CD1c-positive myeloid dendritic cell (primary cell): ENCODE measurements around the gene TAT.
"Not testable (repeated sequence)": the region's sequence is repeated elsewhere in the genome, so short reads cannot be mapped to it uniquely, and the experiment has no call there.

Experiments
- DNase-seq: peaks from one replicate; pipeline ENCODE4 v3.0.0-alpha.2; 2016; ENCODE audit errors: extremely low spot score

The TAT gene

DNA sequence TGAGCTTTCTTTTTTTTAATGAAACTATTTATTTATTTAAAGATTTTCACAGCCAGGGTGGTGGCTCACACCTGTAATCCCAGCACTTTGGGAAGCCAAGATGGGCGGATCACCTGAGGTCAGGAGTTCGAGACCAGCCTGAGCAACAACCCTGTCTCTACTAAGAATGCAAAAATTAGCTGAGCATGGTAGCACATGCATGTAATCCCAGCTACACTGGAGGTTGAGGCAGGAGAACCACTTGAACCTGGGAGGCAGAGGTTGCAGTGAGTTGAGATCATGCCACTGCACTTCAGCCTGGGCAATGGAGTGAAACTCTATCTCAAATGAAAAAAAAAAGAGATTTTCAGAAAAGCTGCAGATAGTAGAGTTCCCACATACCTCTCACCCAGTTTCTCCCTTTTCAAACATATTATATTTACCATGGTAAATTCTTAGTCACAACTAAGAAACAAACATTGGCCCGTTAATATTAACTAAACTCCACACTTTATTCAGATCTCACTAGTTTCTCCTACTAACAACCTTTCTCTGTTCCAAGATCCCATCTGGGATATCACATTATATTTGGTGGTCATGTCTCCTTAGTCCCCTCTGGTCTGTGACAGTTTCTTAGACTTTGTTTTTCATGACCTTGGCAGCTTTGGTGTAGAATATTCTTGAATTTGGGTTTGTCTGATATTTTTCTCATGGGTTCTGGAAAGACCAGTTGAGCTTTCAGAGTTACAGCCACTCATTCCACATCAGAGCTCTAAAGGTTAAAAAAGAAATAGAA lies 7.8 kb upstream of the TAT start:
- DNase-seq, result no peak

DNA sequence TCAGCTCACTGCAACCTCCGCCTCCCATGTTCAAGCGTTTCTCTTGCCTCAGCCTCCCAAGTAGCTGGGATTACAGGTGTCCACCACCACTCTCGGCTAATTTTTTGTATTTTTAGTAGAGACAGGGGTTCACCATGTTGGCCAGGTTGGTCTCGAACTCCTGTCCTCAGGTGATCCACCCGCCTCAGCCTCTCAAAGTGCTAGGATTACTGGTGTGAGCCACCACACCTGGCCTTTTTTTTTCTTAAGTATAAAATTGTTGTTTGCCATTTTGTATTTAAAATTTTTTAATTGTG lies 5.6 kb upstream of the TAT start:
- not testable (repeated sequence) for DNase-seq

DNA sequence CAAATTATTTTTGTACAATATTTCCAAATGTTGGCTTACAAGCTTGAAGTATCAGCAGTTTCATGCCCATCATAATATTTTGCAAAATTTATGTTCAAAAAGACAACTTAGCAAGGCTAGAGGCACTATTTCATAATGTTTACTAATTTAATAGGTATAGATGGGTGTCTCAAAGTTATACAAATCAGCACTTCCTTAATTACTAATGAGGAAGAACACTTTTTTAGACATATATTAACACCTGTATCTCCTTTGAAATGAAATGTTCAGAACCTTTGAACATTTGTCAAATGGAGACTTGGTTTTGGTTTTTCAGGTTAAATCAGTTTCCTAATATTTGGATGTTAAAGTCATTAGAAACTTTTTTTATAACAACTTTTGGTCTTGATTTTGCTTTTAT lies 2.2 kb downstream of the TAT start:
- DNase-seq, result no peak

DNA sequence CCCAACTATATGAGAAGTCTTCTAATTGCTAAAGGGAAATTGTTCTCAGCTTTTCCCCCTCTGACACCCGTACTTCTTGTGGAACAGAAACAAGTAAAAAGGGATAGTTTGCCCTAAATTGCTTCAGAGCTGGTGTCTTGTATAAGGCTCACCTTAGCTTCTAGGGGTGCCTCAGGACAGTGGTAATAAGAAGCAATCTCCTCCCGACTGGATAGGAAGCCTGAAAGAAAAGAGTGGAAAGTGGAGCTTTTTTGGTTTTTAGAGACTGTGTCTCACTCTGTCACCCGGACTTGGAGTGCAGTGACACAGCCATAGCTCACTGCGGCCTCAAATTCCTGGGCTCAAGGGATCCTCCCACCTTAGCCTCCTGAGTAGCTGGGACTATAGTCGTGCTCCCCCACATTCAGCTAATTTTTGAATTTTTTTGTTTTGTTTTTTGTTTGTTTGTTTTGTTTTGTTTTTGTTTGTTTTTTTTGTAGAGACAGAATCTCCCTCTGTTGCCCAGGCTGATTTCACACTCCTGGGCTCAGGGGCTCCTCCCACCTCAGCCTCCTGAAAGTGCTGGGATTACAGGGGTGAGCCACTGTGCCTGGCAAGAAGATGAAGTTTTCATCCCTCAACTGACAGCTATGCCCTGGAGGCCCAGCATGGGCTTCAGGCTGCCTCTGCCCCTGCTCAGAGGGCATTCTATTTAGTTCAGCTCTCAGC lies 3.4 kb downstream of the TAT start:
- DNase-seq, result no peak

DNA sequence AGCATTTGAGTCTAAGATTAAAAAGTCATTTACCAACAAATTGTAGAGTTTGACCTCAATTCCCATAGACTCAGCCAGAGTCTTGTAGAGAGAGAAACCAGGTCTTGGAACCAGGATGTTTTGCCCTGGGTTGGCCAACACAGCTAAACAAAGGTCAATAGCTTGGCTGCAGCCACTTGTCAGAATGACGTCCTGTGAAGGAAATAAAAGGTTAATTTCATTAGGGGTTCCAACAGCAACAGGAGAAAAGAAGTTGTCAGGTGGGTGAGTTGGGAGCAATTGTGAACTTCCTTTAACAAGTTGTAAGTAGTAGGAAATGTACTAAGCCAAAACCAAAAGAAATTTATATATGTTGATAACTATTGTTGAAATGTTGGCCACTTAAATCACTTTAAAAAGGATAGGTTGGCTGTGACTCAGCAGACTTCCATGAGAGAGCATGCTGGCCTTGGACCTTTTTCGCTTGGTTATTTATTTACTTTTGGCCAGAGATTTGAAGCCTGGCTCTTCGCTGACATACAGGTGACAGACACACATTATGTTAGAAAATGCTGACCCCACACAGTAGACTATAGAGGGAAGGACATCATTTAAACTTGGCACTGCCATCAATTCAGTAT lies 4.3 kb downstream of the TAT start:
- DNase-seq, result no peak

DNA sequence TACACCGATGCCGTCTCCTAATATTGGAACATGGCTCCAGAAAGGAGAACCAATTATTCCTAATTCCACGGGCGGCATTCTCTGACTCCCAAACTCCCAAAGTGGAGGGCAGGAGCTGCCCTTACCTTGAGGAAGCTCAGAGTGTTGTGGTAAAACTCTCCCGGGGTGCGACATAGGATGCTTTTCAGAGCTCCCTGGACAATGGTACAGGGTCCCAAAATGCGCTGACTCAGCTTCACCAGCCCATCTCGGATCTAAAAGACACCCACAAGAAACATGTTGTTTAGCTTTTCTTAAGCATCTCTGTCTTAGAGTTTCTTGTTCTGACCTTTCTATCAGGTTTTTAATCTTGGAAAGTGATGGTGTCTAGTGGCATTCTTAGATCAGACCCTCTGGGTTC lies 6.7 kb downstream of the TAT start:
- no peak for DNase-seq

DNA sequence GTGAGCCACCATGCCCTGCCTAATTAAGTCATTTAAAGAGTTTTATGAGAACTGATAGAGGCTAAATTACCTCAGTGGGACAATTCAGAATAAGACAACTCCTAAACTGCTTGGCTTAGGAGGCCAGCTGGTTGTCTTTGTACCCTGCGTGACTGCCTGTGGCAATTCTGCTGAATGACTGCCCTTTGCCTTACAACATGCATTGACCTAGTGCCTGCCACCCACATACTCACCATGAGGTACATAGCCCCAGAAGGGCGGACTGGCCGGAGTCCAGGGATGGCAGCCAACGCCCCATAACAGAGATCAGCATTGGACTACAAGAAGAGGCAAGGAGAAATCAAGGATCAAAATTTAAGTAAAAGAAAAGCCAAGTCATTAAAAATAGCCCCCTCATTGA lies 7.3 kb downstream of the TAT start:
- DNase-seq, result no peak

DNA sequence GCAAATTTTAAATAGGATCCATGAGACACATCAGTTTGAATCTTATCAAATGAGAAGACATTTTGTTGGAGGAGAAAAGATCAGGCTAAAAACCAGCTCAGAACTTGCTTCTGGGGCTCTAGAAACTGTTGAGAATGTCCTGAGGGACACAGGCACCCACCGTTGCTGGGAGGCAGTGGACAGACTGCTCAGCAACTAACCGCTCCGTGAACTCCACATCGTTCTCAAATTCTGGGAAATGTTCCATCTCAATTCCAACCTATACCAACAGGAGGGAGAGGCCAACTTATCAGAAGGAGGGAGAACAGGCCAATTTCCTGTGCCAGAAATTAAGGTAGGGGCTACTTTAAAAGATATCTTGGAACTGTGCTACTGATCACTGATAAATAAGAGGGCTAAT lies 8.3 kb downstream of the TAT start:
- DNase-seq, result no peak

DNA sequence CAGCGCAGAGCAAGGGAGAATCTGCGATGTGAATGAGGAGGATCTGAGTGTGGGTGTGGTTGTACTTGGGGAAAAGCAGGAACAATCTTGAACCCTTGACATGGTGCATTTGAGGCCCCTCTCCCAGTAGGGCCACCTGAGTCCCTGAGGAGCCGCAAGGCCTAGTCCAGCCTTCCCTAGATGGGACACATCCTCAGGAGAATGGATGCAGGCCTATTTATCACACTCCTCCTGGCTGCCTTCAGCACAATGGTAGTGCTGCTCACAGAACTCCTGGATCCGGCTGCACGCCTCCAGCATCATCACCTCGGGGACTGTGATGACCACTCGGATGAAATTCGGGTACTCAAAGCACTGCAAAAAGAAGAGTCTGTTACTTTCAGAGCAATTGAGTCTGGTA lies 9.0 kb downstream of the TAT start:
- no peak for DNase-seq

DNA sequence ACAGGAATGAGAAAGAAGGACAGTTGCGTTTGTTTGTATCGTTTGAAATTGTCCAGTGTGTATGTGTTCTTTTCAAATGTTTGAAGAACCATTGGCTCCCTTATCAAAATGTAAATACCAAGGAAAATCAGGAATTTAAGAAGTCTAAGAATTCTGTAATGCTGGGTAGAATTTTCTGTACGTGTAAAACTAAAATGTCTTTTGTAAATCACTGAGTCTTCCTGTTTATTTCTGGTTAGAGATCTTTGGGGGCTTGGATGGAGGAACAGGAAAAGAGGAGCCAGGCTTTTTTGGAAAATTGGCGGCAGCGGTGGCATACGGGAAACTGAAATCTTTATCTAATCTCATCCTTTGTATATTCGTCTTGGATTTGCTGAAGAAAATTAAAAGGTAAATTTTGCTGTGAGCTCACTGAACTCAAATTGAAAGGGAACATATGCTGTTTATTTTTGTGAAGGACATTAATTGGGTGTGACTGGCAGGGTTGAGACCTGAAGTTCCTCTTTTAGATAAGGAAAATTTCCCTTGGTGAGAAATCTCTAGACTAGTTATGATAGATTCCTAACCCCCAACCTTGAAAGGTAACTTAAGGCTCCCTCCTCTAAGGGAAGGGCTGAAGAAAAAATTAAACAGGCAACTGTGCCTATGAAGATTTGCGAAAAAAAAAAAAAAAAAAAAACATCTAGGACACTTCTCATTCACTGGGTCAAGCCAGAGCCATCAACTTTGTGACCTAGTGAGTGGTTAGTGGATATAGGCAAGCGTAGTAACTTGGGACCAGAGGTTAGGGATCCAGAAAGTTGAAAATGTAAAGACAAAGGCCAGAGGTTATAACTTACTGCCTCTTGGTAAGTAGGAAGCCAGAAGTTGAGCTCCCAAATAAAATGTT lies 10.8 kb downstream of the TAT start:
- DNase-seq, result peak; percentile 33

DNA sequence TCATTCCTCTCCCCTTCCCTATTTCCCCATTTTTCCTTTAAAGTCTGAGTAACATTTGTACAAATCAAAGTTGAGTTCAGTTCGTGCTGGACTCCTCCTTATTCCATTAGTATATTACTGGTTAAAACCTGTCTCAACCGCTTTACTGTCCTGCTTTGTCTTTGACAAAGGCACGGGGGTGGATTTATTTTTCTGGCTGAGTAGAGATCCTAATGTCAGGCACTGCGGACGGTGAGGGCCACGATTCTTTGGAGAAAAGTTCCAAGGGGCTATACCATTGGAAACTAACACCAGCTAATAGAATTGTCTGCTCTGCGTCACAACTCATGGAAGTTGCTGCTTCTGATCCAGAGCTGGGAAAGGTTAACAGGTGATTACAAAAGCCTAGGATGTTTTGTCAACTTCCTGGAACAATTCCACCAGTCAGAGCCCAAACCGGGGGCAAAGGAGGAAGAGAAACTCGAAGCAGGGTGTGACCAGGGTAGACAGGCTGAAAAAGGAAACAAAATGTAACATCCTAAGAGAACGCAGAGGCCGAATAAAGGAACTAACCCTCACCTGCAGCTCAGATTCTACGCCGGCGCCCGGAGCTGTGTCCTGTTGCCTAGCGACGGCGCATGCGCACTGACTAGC lies 12.4 kb downstream of the TAT start:
- peak; percentile 92 for DNase-seq

DNA sequence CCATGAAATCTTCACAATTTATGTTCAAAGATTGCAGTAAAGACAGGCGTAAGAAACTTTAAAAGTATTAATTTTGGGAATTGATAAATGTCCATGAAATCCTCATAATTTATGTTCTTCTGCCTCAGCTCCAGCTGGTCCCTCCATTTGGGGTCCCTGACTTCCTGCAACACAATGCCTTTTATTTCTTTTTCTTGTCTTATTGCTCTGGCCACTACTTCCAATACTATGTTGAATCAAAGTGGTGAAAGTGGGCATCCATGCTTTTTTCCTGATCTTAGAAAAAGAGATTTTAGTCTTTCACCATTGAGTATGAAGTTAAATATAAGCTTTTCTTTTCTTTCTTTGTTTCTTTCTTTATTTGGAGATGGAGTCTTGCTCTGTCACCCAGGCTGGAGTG lies 14.3 kb downstream of the TAT start:
- DNase-seq, result no peak

DNA sequence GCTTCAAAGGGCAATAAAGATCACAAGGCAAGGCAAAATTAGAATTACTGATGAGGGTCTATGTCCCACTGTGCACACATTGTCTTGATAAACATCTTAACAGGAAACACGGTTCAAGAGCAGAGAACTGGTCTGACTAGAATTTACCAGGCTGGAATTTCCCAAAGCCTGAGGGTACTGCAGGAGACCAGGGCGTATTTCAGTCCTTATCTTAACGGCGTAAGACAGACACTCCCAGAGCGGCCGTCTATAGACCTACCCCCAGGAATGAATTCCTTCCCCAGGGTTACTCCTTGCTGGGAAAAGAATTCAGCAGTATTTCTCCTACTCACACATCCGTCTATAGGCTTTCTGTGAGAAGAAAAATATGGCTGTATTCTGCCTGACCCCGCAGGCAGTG lies 15.0 kb downstream of the TAT start:
- not testable (repeated sequence) for DNase-seq

DNA sequence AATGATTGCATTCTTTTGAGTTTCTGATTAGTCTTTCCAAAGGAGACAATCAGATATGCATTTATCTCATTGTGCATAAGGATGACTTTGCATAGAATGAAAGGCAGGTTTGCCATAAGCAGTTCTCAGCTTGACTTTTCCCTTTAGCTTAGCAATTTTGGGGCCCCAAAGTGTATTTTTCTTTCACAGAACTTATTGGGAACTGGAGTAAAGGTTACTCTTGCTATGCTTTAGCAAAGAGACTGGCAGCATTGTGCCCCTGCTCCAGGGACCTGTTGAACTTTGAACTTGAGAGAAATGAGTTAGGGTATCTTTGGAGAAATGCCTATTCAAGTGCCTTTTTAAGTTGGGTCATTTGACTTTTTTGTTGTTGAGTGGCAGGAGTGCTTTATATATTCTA lies 17.0 kb downstream of the TAT start:
- no peak for DNase-seq

DNA sequence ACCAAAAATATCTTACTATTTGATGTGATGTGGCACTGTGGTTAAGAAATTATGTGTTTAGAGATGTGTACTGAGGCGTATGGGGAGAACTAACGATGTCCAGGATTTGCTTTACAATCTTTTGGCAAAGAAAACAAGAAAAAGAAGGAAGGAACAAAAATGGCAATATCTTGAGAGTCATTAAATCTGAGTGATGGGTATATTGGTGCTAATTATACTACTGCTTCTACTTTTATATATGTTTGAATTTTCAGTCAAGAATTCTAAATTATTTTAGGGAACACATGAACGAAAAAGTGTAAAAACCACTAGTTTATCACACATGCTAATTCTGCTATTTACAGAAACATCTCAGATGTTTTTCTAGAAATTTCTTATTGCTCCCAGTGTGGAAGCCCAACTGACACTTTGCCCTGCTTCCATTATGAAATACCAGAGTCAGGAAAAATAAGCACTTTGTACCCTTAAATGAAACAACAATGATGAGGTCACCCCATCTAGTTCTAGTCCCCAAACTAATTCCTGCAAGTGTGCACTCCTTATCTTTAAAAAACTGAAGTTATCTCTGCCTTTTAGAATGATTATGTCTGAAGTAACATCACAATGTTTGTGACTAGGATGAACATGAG lies 18.8 kb downstream of the TAT start:
- DNase-seq, result no peak

DNA sequence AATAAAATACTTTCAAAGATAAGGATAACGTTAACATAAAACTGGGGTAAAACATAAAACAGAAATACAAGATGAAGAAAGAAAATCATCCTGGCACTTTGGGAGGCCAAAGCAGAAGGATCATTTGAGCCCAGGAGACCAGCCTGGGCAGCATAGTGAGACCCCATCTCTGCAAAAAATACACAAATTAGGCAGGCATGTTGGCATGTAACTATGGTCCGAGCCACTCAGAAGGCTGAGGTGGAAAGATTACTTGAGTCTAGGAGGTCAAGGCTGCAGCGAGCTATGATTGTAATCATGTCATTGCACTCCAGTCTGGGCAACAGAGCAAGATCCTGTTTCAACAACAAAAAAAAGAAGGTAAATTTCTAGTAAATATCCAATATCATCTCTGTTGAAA lies 19.6 kb downstream of the TAT start:
- DNase-seq, result no peak

DNA sequence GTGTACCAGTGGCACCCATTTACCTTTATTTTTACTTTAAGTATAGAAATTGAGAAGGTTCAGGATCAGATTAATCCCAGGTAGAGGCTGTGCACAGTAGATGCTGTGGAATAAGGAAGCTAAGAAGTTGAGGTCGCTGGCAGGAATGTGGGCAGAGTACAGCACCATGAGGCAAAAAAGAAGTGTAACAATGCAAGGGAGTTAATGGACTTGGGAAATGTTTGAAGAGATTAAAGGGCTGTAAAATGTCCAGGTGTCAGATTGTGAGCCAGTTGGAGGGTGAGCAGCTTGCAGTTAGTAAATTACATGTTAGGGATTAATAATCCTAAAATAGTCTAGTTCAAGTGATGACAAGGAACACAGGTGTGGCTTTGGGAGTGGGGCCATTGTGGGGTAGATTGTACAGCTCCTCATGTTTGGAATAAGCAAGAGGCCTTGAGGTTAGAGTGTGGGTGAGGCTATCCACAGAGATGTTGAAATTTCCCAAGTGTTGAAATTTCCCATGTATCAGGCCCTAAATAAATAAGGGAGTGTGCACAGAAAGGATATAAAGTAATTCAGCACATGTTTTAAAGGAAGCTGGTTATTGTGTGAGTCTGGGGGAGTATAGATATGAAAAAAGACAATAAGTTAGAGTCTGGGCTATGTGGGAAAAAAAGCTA lies 21.5 kb downstream of the TAT start:
- no peak for DNase-seq

DNA sequence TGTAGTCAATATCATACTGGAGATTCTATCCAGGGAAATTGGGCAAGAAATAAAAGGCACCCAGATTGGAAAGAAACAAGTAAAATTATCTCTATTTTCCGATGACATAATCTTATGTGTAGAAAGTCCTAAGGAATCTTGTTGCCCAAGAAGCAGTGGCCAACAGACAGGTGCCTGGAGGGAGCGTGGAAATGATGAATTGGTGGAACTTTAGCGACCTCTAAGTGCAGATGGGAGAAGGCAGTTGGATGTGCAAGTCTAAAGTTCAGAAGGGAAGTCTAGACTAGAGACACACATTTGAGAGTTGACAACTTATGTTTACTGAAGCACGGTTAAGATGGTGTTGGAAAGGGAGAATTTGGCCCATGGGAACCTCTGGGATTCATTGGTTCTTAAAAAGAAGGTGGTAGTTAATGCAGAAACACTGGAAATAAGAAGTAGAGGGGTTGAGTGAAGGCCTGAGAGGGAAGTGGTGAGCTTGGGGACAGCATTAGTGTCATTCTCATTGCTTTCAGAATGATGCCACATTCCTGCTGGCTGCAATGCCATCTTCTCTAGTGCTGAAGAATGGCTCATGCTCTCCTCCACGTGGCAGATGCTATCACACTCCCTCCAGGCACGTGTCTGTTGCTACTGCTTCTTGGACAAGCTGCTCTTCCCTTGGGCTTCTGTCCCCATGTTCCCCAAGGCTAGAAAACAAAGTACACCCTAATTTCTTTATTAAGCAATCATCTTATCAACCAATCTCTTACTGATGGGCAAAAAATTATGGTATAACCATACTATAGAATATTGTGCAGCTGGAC lies 24.0 kb downstream of the TAT start:
- no peak for DNase-seq

DNA sequence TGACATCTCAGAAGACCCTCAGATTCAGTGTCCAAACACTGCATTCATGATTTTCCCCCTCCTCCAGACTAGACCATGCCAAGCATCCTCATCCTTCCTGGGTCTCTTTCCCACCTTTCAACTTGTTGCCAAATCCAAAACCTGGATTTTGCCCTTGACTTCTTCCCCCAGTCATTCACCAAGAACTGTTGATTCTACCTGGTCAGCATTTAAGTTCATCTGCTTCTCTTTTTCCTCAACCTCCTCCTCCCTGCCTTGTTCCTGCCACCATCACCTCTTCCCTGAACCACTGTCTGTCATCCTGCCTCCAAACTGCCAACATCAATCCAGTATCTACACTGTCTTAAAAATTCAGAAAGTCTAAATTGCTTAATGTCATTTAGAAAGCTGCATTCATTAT lies 29.7 kb downstream of the TAT start:
- no peak for DNase-seq

DNA sequence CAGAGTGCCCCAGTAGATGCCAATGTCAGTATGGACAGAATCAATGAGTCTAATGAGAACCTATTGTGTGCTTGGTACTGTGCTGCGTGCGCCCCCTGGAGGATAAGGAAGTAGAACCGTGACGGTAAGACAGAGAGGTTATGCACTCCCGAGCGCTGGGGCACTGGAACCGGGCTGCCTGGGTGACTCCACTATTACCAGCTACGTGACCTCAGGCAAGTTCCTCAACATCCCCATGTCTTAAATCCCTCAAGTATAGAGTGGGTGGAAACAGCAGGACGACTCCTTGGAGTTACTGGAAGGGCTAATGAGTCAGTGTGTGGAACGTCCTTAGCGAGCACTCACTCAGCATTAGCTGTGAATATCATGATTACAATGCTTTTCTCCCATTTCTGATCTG lies 34.5 kb downstream of the TAT start:
- DNase-seq, result peak; percentile 60
